ENCODE measurements around the gene KCTD1.

- TF ChIP-seq CTCF (conservative IDR thresholded peaks at IDR 0.05) (no peak), ZFX (IDR thresholded peaks at IDR 0.05) (no peak)
These were observed 131.7 kb downstream of the KCTD1 start for GRCh38 chr18:26416652-26417150.
